NCI-H2107 (cell line): ENCODE data around the gene MIEF1.
"Not testable (repeated sequence)": the region's sequence is repeated elsewhere in the genome, so short reads cannot be mapped to it uniquely, and the experiment has no call there.

Experiments
- DNase-seq: peaks from one replicate; lab custom pipeline; 2025; lab: John Stamatoyannopoulos, UW

The MIEF1 gene

DNA sequence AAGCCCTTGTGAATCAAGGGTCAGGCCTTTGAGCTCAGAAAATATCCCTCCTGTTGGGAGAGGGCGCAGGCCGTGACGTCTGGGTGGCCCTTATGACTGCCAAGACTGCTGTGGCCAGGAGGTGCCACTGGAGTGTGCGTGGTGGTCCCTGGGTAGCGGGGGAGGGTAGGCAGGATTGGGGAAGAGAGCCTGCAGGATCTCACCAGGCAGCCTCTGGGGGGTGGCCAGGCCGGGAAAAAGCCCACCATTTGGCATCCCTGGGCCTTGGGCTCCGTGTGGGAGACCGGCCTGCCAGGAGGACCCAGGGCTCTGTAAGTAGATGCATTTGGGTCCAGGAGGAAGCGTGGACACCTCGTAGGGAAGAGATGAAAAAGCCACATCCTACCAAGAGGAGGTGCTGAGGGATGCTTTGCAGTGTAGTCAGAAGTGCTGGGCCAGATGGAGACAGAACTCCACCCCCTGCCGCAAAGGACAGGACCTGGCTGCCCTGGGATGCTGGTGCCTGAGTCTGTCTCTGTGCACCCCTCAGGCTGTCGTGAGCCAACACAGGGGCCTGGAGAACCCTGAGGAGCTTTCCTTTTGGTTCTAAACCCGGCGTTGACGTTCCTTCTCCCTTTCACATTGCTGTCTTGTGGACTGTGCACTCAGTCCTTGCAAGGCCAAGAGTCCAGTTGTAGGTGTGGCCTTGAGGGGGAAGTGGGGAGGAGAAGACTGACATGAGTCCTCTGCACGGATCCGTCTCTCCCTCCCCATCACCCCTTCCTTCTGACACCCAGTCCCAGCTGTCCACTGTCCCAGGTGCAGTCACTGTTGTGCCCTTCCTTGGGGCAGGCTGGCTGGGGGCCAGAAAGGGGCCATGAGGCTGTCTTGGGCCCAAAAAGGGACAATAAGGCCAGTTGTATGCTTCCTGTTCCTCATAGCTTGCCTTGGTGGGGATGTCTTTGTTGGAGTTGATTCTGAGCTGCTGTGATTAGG is 12.7 kb upstream of the MIEF1 start:
- no peak for DNase-seq

DNA sequence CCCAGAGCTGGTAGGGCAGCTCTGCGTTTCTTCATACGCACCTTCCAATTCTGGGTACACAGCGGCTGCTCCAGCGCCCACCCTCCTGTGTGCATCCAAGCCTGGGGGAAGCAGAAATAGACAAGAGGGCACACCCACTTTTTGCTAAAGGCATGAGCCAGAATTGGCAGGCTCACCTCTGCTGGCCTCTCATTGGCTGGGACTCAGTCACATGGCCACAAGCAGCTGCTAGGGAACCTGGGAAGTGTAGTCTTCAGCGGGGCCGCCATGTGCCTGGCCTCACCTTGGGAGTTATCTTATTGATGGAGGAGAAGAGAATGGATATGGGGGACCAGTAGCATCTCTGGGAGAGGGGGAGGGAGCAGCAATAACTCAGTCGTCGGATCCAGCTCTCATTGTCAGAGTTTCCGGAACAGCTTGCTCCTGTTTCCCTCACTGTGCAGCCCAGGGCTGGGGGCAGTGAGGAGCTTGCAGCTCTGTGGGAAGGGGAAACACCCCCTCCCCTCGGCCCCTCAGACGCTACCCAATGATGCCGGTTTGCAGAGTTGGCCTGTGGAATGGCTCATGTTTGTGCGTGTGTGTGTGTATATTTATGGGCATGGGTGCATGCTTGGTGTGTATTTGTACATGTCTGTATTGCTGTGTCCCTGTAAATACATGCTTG is 11.8 kb upstream of the MIEF1 start:
- DNase-seq, result no peak

DNA sequence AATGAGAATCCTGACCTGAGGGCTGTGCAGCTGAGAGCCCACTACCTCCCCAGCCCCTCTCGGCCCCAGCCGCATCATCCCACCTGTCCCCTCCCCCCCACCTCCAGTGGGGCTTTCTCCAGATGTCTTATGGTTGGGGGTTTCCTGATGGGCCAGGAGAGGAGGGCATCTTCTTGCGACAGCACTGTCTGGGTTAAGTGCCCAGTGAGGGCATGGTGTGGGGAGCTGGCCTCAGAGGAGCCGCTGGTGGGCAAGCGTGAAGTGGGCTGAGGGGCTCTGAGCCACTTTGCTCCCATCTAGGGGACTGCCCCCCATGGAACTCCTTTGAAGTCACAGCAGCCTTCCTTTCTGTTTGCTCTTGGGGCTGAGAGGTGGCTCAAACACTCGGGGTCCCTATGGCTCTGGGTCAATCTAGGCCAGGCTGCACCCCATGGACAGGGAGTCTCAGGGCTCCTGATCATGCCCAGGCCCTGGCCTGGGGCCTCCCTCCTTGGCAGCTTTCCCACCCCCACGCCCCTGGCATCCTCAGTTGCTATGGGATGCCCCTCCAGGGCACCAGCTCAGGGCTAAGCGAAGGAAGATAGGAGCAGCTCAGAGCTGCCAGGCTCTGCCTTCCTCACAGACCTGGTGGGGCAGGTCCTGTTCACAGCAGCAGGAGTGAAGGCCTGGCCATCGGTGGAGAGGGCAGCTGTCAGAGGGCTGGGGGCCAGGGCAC is 11.0 kb upstream of the MIEF1 start:
- DNase-seq, result no peak

DNA sequence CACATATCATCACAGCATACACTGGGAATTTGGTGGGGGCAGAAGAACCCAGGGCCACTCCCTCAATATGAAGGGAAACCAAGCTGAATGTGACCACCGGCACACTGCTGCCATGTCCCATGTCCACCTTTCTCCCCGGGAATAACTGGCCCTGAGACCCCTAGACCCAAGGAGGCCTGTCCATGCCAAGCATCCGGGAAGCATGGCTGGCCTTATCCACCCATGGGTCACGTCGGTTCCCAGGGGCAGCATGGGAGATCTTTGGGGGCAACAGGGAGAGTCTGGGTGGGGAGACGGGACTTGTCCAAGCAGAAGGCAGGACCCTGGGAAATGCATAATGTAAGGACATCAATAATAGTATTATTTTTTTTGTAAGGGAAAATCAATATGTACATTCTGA is 10.4 kb upstream of the MIEF1 start:
- DNase-seq, result no peak

DNA sequence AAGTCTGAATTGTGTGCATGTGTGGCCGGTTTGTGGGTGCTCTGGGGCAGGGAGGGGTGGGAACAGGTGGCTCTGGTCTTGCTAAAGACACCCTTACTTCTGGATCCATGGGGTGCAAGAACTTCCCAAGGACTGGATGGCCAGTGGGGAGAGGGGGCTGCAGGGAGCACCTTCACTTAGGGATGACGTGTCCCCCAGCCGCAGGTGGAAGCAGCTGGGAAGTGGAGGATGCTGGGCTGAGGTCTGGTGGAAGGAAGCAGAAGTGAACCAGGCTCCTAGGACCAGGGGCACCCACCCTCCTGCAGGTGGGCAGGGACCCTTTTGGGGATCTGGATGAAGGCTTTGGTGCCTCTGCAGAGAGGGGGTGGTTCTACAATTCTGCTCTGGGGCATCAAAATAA is 9.9 kb upstream of the MIEF1 start:
- no peak for DNase-seq

DNA sequence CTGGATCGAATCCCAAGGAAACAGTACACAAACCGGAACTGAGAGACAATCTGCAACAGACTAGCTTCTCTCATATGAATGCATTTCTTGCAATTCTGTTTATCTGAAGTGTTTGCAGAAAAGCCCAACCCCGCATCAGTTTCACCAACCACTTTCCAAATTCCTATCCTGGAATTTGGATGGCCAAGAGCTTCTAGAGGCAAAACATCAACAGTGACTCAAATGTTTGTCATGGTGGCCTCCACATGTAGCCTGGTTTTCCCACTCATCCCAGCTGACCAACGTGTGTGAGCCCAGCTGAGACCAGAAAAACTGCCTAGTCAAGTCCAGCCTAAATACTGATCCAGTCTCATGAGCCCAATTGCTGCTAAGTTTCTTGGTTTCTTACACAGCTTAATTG is 8.3 kb upstream of the MIEF1 start:
- no peak for DNase-seq

DNA sequence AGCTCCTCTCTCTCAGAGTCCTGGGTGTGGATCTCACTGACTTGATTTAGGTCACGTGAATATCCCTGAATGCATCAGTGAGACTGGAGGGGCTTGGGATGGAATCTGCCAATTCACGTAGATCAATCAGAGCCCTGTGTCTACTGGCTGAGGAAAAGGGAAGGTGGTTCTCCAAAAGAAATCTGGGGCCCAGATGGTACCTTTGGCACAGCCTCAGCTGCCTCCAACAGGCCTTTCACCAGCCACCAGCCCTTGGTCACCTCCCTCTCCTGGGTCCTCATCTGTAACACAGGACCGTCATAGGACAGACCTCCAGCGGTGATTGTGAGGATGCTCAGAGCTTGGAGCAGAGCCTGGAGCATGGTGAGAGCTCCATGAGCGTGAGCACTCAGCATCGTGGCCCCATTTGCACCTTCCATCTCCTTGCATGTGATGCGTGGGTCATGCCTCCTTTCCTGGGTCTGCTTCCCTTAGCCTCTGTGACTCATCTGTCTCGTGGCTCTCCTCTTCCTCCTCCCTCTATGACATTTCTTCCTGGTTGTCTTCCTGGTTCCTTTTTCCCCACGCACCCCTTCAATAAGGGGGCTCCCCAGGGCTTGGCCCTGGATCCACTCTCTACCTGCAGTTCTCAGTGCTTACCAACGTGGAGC is 7.5 kb upstream of the MIEF1 start:
- no peak for DNase-seq

DNA sequence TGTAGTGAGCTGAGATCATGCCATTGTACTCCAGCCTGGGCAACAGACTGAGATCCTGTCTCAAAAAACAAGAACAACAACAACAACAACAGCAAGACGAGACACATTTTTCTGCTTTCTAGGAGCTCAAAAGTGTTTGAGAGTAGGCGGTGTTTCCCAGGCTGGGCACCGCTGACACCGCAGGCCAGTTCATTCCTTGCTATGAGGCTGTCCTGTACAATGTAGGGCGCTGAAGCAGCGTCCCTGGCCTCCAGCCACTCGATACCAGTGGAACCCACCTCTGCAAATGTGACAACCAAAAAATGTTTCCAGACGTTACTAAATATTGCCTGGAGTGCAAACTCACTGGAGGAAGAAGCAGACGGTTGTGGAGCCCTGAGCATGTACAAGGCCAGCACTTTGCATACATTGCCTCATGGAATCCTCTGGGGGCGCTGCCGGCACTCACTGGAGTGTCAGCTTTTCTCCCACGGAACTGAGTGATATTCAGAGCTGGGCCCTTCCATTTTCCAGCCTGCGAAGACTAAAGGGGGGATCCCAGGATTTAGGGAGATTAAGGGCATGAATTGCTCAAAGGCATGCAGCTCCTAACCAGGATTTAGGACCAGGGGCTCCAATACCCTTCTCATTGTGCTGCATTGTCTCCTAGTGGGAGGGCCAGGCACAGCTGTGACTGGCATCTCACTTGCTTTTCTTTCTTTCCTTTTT is 5.8 kb upstream of the MIEF1 start:
- peak; percentile 42 for DNase-seq

DNA sequence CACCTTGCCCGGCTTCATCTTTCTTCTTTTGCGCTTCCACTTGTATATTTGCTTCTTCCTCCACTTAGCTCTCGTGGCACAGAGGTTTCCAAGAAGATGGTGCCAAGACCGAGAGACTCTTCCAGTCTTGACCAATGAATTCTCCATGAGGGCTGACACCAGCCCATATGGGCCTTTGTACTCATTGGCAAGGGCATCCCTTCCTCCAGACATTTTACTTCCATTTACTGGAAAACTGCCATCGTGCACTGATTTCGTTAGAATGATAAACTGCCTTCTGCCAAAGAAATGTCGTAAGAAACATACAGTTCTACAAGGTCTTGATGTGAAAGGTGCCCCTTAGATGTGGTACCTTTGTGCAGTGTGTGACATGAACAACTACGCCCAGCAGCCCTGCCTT is 4.7 kb upstream of the MIEF1 start:
- no peak for DNase-seq

DNA sequence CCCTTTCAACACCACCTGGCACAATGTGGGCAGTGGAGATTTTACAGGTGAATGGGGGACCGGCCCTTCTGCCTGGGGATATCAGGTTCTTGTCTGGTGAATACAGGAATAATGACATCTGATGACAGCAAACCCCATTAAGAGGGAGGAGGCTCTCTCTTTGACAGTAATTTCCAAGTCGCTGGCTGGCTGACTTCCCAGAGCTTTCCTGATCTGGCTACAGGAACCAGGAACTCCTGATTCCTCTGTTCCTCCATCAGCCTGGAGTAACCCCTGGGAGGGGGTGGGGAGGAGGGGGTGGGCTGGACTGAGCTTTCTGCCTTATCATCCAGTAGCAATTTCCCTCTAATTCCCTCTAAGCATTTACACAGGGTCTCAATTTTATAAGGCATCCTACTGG is 3.7 kb upstream of the MIEF1 start:
- peak; percentile 72 for DNase-seq

DNA sequence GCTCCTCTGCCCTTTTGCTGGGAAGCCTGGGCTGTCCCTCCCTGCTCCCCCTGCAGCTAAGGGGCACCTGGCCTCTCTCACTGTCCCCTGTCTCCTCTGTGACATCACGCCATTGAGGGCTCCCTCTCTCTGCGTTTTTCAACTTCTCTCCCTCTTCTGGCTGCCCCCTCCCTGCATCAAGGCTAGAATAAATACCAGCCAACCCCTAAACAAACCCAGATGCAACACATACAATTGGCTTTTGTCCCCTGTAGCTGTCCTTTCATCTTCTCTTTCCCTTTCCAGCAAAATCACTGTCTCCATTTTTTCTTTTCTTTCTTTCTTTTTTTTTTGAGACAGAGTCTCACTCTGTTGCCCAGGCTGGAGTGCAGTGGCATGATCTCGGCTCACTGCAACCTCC is 3.3 kb upstream of the MIEF1 start:
- DNase-seq, result no peak

DNA sequence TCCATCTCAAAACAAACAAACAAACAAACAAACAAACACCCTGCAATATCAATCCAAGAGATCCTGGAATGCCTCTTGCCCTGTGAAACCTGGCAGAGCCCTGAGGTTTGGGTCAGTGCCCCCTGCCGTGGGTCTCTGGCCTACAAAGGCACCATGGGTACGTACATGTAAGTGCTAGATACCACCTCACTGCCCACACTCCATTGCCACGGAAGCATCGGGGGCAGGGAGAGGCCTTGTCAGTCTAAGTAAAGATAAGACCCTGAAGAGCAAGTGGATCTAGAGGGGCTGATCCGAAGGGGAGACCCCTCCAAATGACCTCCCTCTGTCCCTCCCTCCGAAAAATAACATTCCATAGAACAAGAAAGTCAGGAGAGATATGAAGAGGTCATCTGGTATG is 2.0 kb upstream of the MIEF1 start:
- no peak for DNase-seq

DNA sequence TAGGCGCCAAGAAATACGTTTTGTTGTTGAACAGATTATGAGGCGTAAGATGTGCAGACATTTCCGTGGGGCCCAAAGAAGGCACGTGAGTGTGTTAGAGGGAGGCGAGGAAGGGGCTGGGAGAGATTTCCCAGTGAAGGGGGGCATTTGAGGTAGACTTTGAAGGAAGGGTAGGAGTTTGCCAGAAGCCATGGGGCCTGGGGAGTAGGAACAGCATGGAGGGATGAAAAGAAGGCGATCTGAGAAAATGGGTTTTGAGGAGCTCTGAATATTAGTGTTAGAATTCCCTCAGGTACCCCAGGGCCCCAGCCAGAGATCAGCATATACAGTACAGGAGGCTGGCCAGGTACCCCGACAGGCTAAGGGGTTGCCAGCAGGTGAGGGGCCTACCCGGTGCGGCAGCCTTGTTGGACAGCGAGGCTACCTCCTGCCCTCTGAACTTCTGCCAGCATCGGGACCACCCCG is 414 bp upstream of the MIEF1 start:
- no peak for DNase-seq

DNA sequence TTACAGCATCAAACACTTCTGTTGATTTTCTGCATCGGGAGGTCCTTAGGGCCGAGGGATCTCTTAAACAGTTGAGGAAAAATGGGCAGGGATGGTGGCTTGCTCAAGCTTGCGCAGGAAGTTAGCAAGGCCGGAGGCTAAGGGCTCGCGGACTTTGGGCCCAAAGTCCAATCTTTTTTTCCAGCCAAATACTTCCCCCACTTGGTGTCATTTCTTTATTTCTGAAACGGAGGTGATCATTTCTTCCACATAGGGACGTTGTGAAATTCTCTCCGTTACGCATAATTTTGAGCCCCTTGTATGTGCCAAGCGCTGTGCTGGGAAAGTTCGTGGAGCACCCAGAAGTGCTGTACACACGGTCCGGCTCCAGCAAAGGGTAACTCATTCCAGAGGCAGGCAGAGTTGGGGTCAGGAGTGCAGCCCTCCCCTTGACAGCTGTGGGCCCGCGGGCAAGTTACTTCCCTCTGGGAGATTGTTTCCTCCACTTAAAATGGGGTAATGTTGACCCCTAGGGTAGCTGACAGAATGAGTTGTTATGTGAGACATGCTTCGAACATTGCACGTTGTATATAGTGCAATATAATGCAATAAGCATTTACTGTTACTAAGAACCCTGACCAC is 809 bp downstream of the MIEF1 start:
- no peak for DNase-seq

DNA sequence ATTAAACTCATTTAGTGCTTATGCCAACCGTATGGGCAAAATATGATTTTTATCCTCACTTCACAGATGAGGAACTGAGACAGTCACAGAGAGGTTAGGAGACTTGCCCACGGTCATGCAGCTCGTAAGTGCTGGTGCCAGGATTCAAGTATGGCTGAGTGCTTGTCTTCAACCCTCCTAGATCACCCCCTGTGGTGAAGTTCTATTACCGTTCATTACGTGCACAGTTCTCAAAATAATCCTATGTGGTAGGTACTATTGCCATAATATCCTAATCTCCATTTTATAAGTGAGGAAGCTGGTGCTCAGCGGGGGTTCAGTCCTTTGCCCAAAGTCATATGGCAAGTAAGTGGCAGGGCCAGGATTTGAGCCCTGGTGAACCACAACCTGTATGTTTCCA is 1.5 kb downstream of the MIEF1 start:
- DNase-seq, result no peak

DNA sequence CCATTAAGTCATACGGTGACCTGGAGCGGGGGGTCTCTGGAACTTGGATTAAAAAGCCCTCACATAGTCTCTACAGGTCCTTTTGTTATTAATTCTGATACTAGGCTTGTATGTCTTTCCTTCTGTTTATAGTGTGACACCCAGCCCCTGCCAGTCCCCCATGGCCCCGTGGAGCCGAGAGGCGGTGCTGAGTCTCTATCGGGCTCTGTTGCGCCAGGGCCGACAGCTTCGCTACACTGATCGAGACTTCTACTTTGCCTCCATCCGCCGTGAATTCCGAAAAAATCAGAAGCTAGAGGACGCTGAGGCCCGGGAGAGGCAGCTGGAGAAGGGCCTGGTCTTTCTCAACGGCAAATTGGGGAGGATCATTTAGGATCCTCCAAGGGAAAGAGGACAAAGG is 2.0 kb downstream of the MIEF1 start:
- DNase-seq, result no peak

DNA sequence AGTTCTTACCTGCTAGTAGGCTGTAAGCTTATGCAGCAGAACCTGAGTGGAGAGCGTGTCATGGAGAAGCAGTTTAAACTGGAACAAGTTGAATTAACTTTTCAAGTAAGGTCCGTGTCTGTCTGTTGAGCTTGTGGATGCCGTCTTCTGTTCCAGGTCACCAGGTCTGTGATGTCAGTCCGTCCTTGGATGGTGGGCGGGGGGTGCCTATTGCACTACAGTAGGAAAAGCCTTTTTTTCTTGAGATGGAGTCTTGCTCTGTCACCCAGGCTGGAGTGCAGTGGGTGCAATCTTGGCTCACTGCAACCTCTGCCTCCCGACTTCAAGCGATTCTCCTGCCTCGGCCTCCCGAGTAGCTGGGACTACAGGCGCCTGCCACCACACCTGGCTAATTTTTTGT is 4.9 kb downstream of the MIEF1 start:
- not testable (repeated sequence) for DNase-seq

DNA sequence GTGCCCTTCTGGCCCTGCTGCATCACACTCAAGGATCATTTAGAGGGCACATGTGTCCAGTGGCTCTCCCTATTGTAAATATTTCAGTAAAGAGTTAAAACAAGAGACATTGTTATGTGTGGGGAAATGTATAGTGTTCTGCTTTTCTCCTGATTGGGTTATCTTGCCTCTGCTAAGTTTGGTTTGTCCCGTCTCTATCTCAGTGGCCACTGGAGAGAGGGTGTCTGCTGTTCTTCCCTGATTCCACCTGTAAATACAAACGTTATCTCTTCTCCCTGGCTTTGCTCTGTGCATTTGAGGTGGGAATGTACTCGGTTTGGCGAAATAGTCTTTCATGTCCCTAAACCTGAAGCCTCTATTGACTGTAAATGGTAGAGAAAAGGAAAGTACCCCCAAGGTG is 6.3 kb downstream of the MIEF1 start:
- no peak for DNase-seq

DNA sequence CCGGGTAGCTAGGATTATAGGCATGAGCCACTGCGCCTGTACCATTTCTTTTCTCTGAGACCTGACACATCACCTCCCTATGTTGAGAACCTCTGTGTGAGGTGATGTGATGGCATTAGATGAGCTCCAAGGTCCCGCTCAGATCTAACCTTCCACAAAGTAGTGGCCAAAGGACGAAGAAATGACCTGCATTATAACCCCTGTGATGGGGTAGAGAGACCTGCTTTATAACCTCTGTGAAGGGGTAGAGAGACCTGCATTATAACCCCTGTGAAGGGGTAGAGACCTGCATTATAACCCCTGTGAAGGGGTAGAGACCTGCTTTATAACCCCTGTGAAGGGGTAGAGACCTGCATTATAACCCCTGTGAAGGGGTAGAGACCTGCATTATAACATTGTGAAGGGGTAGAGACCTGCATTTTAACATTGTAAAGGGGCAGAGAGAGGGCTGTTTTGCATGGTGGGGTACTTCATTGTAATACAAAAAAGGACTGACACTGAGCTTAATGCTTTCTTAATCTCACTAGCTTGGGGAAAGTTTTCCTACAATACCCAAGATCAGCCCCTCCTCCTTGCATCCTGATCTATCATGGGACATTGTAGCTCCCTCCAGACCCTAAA is 8.5 kb downstream of the MIEF1 start:
- no peak for DNase-seq

DNA sequence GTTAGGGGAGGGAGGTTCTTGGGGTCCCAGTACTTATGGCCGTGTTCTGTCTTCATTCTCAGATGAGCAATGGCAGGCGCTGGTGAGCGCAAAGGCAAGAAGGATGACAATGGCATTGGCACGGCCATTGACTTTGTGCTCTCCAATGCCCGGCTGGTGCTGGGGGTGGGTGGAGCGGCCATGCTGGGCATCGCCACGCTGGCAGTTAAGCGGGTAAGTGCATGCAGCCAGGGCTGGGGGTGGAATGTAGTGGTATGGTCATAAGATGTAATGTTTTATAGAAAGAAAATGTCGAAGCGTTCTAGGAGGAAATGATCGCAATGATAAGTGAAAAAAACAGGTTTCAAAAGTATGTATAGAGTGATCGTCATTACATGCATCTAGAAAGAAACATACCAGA is 9.1 kb downstream of the MIEF1 start:
- DNase-seq, result no peak

DNA sequence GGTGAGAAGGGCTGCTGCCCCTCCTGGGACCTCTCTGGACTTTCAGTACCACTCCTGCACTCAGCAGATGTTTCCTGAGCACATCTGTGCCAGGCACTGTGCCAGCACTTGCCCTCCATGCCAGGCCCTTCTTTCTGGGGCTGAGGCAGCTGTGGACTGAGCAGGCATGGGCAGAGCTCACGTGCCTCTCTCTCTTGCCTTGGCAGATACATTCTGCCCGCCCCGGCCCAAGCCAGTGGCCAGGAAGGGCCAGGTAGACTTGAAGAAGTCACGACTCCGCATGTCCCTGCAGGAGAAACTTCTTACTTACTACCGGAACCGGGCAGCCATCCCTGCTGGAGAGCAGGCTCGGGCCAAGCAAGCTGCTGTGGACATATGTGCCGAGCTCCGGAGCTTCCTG is 9.9 kb downstream of the MIEF1 start:
- no peak for DNase-seq
